Measurements from ENCODE around the gene ZNF536. TPM values are rescaled to one million over a fixed set of nuclear protein-coding genes. Genes with fewer than 3 reads are reported as not detected.

Gene ZNF536
- total RNA-seq, 1 experiment from 2014 or later = not detected

- intact Hi-C loops (cut with micrococcal nuclease; ENCODE audit: unreplicated experiment) = no loop called here
- Histone ChIP-seq H3K27me3 (replicated peaks; ENCODE audit: control insufficient read depth, insufficient read depth, low read length) (no peaks in the 10 kb centered on the region), H3K4me3 (ENCODE audit: low read depth, low read length) (no peak overlapping the region), H3K9me3 (no peaks in the 10 kb centered on the region), H3K36me3 (ENCODE audit: control insufficient read depth, insufficient read depth, low read length) (no peaks in the 10 kb centered on the region), H3K4me1 (no peaks in the 10 kb centered on the region)
- H3K9me3 Mint-ChIP-seq (ENCODE audit: unreplicated experiment) = no peaks in the 10 kb centered on the region
- TF ChIP-seq, protein P1, sequence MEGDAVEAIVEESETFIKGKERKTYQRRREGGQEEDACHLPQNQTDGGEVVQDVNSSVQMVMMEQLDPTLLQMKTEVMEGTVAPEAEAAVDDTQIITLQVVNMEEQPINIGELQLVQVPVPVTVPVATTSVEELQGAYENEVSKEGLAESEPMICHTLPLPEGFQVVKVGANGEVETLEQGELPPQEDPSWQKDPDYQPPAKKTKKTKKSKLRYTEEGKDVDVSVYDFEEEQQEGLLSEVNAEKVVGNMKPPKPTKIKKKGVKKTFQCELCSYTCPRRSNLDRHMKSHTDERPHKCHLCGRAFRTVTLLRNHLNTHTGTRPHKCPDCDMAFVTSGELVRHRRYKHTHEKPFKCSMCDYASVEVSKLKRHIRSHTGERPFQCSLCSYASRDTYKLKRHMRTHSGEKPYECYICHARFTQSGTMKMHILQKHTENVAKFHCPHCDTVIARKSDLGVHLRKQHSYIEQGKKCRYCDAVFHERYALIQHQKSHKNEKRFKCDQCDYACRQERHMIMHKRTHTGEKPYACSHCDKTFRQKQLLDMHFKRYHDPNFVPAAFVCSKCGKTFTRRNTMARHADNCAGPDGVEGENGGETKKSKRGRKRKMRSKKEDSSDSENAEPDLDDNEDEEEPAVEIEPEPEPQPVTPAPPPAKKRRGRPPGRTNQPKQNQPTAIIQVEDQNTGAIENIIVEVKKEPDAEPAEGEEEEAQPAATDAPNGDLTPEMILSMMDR (IDR thresholded peaks at IDR 0.05; ENCODE audit: insufficient read depth in 1 of 2, low read depth in 1 of 2, low read length in 1 of 2, severe bottlenecking in 1 of 2, unreplicated experiment in 1 of 2) = no peak
- no peak for DNase-seq
- no TSS peak for BruUV-seq (replicated peaks)
- no peaks in the 10 kb centered on the region for H3K36me3 Mint-ChIP-seq (ENCODE audit: insufficient read depth, unreplicated experiment)
- H3K27me3 Mint-ChIP-seq (ENCODE audit: insufficient read depth, unreplicated experiment) = peaks cover 21% of the 10 kb centered on the region
- H3K4me3 Mint-ChIP-seq (ENCODE audit: unreplicated experiment) = no peak overlapping the region
- CTCF ChIA-PET = no interaction called here
- H3K4me1 Mint-ChIP-seq (ENCODE audit: low read depth, unreplicated experiment) = no peaks in the 10 kb centered on the region
- POLR2A ChIA-PET = no interaction called here
- no peak overlapping the region for H3K27ac Mint-ChIP-seq (ENCODE audit: unreplicated experiment)
These were observed 58.1 kb downstream of the ZNF536 start for GRCh38 chr19:30430206-30430734.

- no peak overlapping the region for H3K4me3 Mint-ChIP-seq (ENCODE audit: unreplicated experiment)
- BruUV-seq (replicated peaks) = no TSS peak
- H3K9me3 Mint-ChIP-seq (ENCODE audit: unreplicated experiment) = no peaks in the 10 kb centered on the region
- Histone ChIP-seq H3K36me3 (ENCODE audit: control insufficient read depth, insufficient read depth, low read length) (no peaks in the 10 kb centered on the region), H3K4me3 (ENCODE audit: low read depth, low read length) (no peak overlapping the region), H3K27me3 (replicated peaks; ENCODE audit: control insufficient read depth, insufficient read depth, low read length) (no peaks in the 10 kb centered on the region), H3K4me1 (no peaks in the 10 kb centered on the region), H3K9me3 (no peaks in the 10 kb centered on the region)
- no peak for DNase-seq
- intact Hi-C loops (cut with micrococcal nuclease; ENCODE audit: unreplicated experiment) = no loop called here
- ChIA-PET POLR2A (no interaction called here), CTCF (no interaction called here)
- no peaks in the 10 kb centered on the region for H3K4me1 Mint-ChIP-seq (ENCODE audit: low read depth, unreplicated experiment)
- no peak overlapping the region for H3K27ac Mint-ChIP-seq (ENCODE audit: unreplicated experiment)
- H3K27me3 Mint-ChIP-seq (ENCODE audit: insufficient read depth, unreplicated experiment) = peaks cover 12% of the 10 kb centered on the region
- TF ChIP-seq, protein P1 (IDR thresholded peaks at IDR 0.05; ENCODE audit: insufficient read depth in 1 of 2, low read depth in 1 of 2, low read length in 1 of 2, severe bottlenecking in 1 of 2, unreplicated experiment in 1 of 2) = no peak
- H3K36me3 Mint-ChIP-seq (ENCODE audit: insufficient read depth, unreplicated experiment) = no peaks in the 10 kb centered on the region
These were observed 59.4 kb downstream of the ZNF536 start for GRCh38 chr19:30431591-30431990.

DNA sequence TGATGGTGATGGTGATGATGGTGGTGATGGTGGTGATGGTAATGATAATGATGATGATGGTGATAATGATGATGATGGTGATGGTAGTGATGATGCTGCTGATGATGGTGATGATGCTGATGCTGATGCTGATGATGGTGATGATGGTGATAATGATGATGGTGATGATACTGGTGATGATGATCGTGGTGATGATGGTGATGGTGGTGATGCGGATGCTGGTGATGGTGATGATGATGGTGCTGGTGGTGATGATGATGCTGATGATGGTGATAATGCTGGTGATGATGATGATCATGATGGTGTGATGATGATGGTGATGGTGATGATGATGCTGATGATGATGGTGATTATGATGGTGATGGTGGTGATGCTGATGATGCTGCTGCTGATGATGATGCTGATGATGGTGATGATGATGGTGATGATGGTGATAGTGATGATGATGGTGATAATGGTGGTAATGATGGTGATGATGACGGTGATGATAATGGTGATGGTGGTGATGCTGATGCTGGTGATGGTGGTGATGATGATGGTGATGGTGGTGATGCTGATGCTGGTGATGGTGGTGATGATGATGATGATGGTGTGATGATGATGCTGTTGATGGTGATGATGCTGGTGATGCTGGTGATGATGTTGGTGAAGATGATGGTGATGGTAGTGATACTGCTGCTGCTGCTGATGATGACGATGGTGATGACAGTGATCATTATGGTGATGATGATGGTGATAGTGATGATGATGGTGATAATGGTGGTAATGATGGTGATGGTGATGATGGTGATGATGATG lies 62.8 kb downstream of the ZNF536 start:
- intact Hi-C loops (cut with micrococcal nuclease; ENCODE audit: unreplicated experiment) = no loop called here
- Histone ChIP-seq H3K9me3 (no peaks in the 10 kb centered on the region), H3K27me3 (replicated peaks; ENCODE audit: control insufficient read depth, insufficient read depth, low read length) (no peaks in the 10 kb centered on the region), H3K36me3 (ENCODE audit: control insufficient read depth, insufficient read depth, low read length) (no peaks in the 10 kb centered on the region), H3K4me1 (no peaks in the 10 kb centered on the region), H3K4me3 (ENCODE audit: low read depth, low read length) (no peak overlapping the region)
- no peak for DNase-seq
- H3K4me3 Mint-ChIP-seq (ENCODE audit: unreplicated experiment) = no peak overlapping the region
- no peaks in the 10 kb centered on the region for H3K9me3 Mint-ChIP-seq (ENCODE audit: unreplicated experiment)
- no peaks in the 10 kb centered on the region for H3K4me1 Mint-ChIP-seq (ENCODE audit: low read depth, unreplicated experiment)
- H3K27ac Mint-ChIP-seq (ENCODE audit: unreplicated experiment) = no peak overlapping the region
- peaks cover 3% of the 10 kb centered on the region for H3K27me3 Mint-ChIP-seq (ENCODE audit: insufficient read depth, unreplicated experiment)
- ChIA-PET CTCF (no interaction called here), POLR2A (no interaction called here)
- no peaks in the 10 kb centered on the region for H3K36me3 Mint-ChIP-seq (ENCODE audit: insufficient read depth, unreplicated experiment)
- TF ChIP-seq, protein P1 (IDR thresholded peaks at IDR 0.05; ENCODE audit: insufficient read depth in 1 of 2, low read depth in 1 of 2, low read length in 1 of 2, severe bottlenecking in 1 of 2, unreplicated experiment in 1 of 2) = no peak
- no TSS peak for BruUV-seq (replicated peaks)
